ENCODE results near the gene ST8SIA5.

GRCh38 chr18:46723856-46724415, 32.9 kb downstream of the ST8SIA5 start:
- TF ChIP-seq SUZ12 (IDR thresholded peaks at IDR 0.05) (no peak), CTBP1 (IDR thresholded peaks at IDR 0.05; ENCODE audit: borderline replicate concordance) (no peak), BHLHE40 (IDR thresholded peaks at IDR 0.05; ENCODE audit: borderline replicate concordance) (no peak), NFRKB (IDR thresholded peaks at IDR 0.05) (no peak), PKNOX1 (IDR thresholded peaks at IDR 0.05) (no peak), L3MBTL2 (conservative IDR thresholded peaks at IDR 0.05) (no peak), HDGF (IDR thresholded peaks at IDR 0.05; ENCODE audit: borderline replicate concordance) (no peak), SP1 (IDR thresholded peaks at IDR 0.05) (no peak), TARDBP (IDR thresholded peaks at IDR 0.05) (no peak), FOXM1 (IDR thresholded peaks at IDR 0.05; ENCODE audit: borderline replicate concordance) (no peak), ELF4 (IDR thresholded peaks at IDR 0.05) (no peak), FOXA1 (IDR thresholded peaks at IDR 0.05) (no peak), ARNT (IDR thresholded peaks at IDR 0.05) (no peak)
